ENCODE measurements around the gene SNCB.

- no peak for TF ChIP-seq CTCF (IDR thresholded peaks at IDR 0.05; ENCODE audit: low read depth, low read length)
- no peak for TF ChIP-seq MAX (IDR thresholded peaks at IDR 0.05; ENCODE audit: low read depth, low read length)
- no peak for TF ChIP-seq POLR2A (IDR thresholded peaks at IDR 0.05; ENCODE audit: extremely low read depth, insufficient read length)
These were observed 4.1 kb downstream of the SNCB start for GRCh38 chr5:176625966-176626875.
